ENCODE measurements around the gene VSIG4.

Gene VSIG4

GRCh38 chrX:65999563-66000148, 40.2 kb downstream of the VSIG4 start:
- POLR2A ChIA-PET = no interaction called here
- TF ChIP-seq CTCF (IDR thresholded peaks at IDR 0.05; ENCODE audit: insufficient read depth, low read length, missing control alignments) = no peak
- no peak for DNase-seq (ENCODE audit: low read depth, low spot score)
- CTCF ChIA-PET = interaction anchor here (1.7 kb wide), 1 partner anchor 14 kb away, joined by 7 read pairs; no protein-coding TSS in a partner anchor
- no peak overlapping the region for H3K4me3 ChIP-seq (ENCODE audit: low read depth, low read length)

GRCh38 chrX:65999029-65999562, 40.8 kb downstream of the VSIG4 start:
- no peak overlapping the region for H3K4me3 ChIP-seq (ENCODE audit: low read depth, low read length)
- CTCF ChIA-PET = interaction anchor here (1.7 kb wide), 1 partner anchor 13 kb away, joined by 7 read pairs; no protein-coding TSS in a partner anchor
- POLR2A ChIA-PET = no interaction called here
- TF ChIP-seq CTCF (IDR thresholded peaks at IDR 0.05; ENCODE audit: insufficient read depth, low read length, missing control alignments) = no peak
- no peak for DNase-seq (ENCODE audit: low read depth, low spot score)

- ChIA-PET CTCF (interaction anchor here (1.7 kb wide), 1 partner anchor 12 kb away, joined by 7 read pairs; no protein-coding TSS in a partner anchor), POLR2A (no interaction called here)
- TF ChIP-seq CTCF (IDR thresholded peaks at IDR 0.05; ENCODE audit: insufficient read depth, low read length, missing control alignments) = no peak
- no peak overlapping the region for H3K4me3 ChIP-seq (ENCODE audit: low read depth, low read length)
- no peak for DNase-seq (ENCODE audit: low read depth, low spot score)
Observed at GRCh38 chrX:65997978-65998717, 41.7 kb downstream of the VSIG4 start.

- CTCF ChIA-PET = interaction anchor here (1.5 kb wide), 1 partner anchor 413 kb away, joined by 3 read pairs; no protein-coding TSS in a partner anchor
- no peak for DNase-seq (ENCODE audit: low read depth, low spot score)
- TF ChIP-seq CTCF (IDR thresholded peaks at IDR 0.05; ENCODE audit: insufficient read depth, low read length, missing control alignments) = no peak
- POLR2A ChIA-PET = no interaction called here
- no peak overlapping the region for H3K4me3 ChIP-seq (ENCODE audit: low read depth, low read length)
Observed at GRCh38 chrX:65994519-65995506, 45.1 kb downstream of the VSIG4 start.

- CTCF ChIA-PET = interaction anchor here (1.5 kb wide), 1 partner anchor 412 kb away, joined by 3 read pairs; no protein-coding TSS in a partner anchor
- TF ChIP-seq CTCF (IDR thresholded peaks at IDR 0.05; ENCODE audit: insufficient read depth, low read length, missing control alignments) = no peak
- POLR2A ChIA-PET = no interaction called here
- no peak for DNase-seq (ENCODE audit: low read depth, low spot score)
- H3K4me3 ChIP-seq (ENCODE audit: low read depth, low read length) = no peak overlapping the region
Observed at GRCh38 chrX:65993915-65994460, 45.9 kb downstream of the VSIG4 start.
